Right lobe of liver (tissue), 4 donors: ENCODE data around the gene DPY19L1.
"Not testable (repeated sequence)": the region's sequence is repeated elsewhere in the genome, so short reads cannot be mapped to it uniquely, and the experiment has no call there.

Experiments
- CTCF ChIP-seq, 4 donors: fragments of 200-600 bp in 3 of 4; fragments of 450-650 bp in 1 of 4; IDR thresholded peaks; one replicate each; pipeline versions ENCODE4 v1.5.1 to v1.8.0; 2016 to 2022; ENCODE audit warnings: antibody characterized with exemption in 4 of 4, mild to moderate bottlenecking in 2 of 4
- POLR2A ChIP-seq: fragments of 450-650 bp; IDR thresholded peaks from one replicate; pipeline ENCODE4 v1.6.1; 2017; ENCODE audit warnings: antibody characterized with exemption, mild to moderate bottlenecking
- donor health status: DM: no; HTN: no; CAD: no.
- donor health status: DM: no; HTN: no; CAD: no.
- donor health status: DM: no; HTN: yes; CAD: no.

- TF ChIP-seq CTCF (IDR thresholded peaks at IDR 0.05); POLR2A: not testable (repeated sequence)
Observed at GRCh38 chr7:35053488-35054175, 16.3 kb upstream of the DPY19L1 start.
